CD8-positive, alpha-beta memory T cell (primary cell): ENCODE data around the gene C18orf63. TPM values are rescaled to one million over a fixed set of nuclear protein-coding genes. Genes with fewer than 3 reads are reported as not detected.
A peak's percentile ranks its signal among the peaks of the same experiment; 100 is the strongest.
"Not testable (repeated sequence)": the region's sequence is repeated elsewhere in the genome, so short reads cannot be mapped to it uniquely, and the experiment has no call there.

ENCODE experiments used
- CTCF ChIA-PET: fragments of 350-600 bp; sonication (Branson Sonifier 250); formaldehyde crosslinking; loops from one replicate; lab custom pipeline; 2021; ENCODE audit warnings: antibody characterized with exemption; lab: Charles Lee
- POLR2A ChIA-PET: fragments of 350-600 bp; sonication (Branson Sonifier 250); formaldehyde crosslinking; loops from one replicate; lab custom pipeline; 2021; ENCODE audit warnings: antibody characterized with exemption; lab: Charles Lee
- DNase-seq, 5 donors: peaks; one replicate each; pipeline versions ENCODE4 v3.0.0 to v3.0.0-alpha.2; 2020 to 2022; ENCODE audit warnings: mixed read lengths in 1 of 5
- H3K27ac ChIP-seq: one replicate; pipeline ENCODE4 v1.7.0; 2013; ENCODE audit warnings: low read depth, mild to moderate bottlenecking, low read length, moderate library complexity
- H3K27me3 ChIP-seq: 2 replicates; pipeline ENCODE4 v1.7.0; 2013; ENCODE audit warnings: low read length, mild to moderate bottlenecking; ENCODE audit not compliant: insufficient read depth, poor library complexity, severe bottlenecking
- H3K36me3 ChIP-seq: 2 replicates; pipeline ENCODE4 v1.7.0; 2013; ENCODE audit warnings: mild to moderate bottlenecking, low read length, moderate library complexity; ENCODE audit not compliant: insufficient read depth
- H3K4me1 ChIP-seq: 2 replicates; pipeline ENCODE4 v1.7.0; 2013; ENCODE audit warnings: mild to moderate bottlenecking, low read length, moderate library complexity; ENCODE audit not compliant: insufficient read depth
- H3K4me3 ChIP-seq: 2 replicates; pipeline ENCODE4 v1.7.0; 2013; ENCODE audit warnings: mild to moderate bottlenecking, low read length
- H3K9me3 ChIP-seq: 2 replicates; pipeline ENCODE4 v1.7.0; 2013; ENCODE audit warnings: mild to moderate bottlenecking, low read length
- H3K27ac Mint-ChIP-seq, 8 donors: one replicate each; pipeline ENCODE4 v1.8.0; 2020 to 2021; ENCODE audit warnings: mixed read lengths in 8 of 8, mild to moderate bottlenecking in 6 of 8, inconsistent platforms in 3 of 8, moderate library complexity in 3 of 8
- H3K27me3 Mint-ChIP-seq, 2 donors: one replicate each; pipeline ENCODE4 v1.8.0; 2020 to 2021; ENCODE audit warnings: mixed read lengths in 2 of 2, mild to moderate bottlenecking in 1 of 2, moderate library complexity in 1 of 2
- H3K36me3 Mint-ChIP-seq, 3 donors: one replicate each; pipeline ENCODE4 v1.8.0; 2020 to 2021; ENCODE audit warnings: mixed read lengths in 3 of 3, inconsistent platforms in 1 of 3, mild to moderate bottlenecking in 1 of 3
- H3K4me1 Mint-ChIP-seq, 3 donors: one replicate each; pipeline ENCODE4 v1.8.0; 2020 to 2021; ENCODE audit warnings: mixed read lengths in 3 of 3, inconsistent platforms in 1 of 3, mild to moderate bottlenecking in 1 of 3
- H3K4me3 Mint-ChIP-seq, 7 donors: one replicate each; pipeline ENCODE4 v1.8.0; 2020 to 2021; ENCODE audit warnings: mixed read lengths in 7 of 7, mild to moderate bottlenecking in 6 of 7, moderate library complexity in 4 of 7, inconsistent platforms in 2 of 7
- H3K9me3 Mint-ChIP-seq, 5 donors: one replicate each; pipeline ENCODE4 v1.8.0; 2020 to 2022; ENCODE audit warnings: mixed read lengths in 5 of 5, mild to moderate bottlenecking in 3 of 5, moderate library complexity in 2 of 5, inconsistent platforms in 1 of 5
- polyA plus RNA-seq: library from polyadenylated mRNA; unstranded; fragments of 300-500 nt; fragmentation: Illumina TruSeq; gene quantifications from one replicate; pipeline ENCODE4 v1.2.3, GENCODE V29; 2021
- total RNA-seq, 2 experiments: library from RNA; stranded (reverse); gene quantifications; one replicate each; pipeline ENCODE4 v1.2.3, GENCODE V29; 2021

Gene C18orf63
- total and polyA plus RNA-seq, 3 experiments from 2014 or later, result not detected

DNA sequence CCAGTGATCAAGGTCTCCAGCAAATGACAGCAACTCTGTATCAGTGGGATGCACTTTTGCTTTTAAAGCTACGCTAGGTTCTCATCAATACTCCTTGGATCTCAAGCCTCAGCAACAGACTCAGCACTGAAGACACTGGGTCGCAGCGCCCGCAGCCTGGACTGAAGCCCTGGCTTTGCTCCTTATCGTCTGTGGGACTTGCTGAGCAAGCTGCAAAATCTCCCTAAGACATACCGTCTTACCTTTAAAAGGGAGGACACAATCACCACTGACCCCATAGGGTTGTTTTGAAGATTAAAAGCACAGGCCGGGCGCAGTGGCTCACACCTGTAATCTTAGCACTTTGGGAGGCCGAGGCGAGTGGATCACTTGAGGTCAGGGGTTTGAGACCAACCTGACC lies 32.0 kb upstream of the C18orf63 start:
- Mint-ChIP-seq H3K9me3 (no peaks in the 10 kb centered on the region), H3K36me3 (peaks cover 0 to 7% (median 0%) of the 10 kb centered on the region in 3 donors), H3K27me3 (peaks cover 0 to 3% of the 10 kb centered on the region in 2 donors), H3K27ac (peak overlapping the region in 2 of 8 donors; percentile 18 to 98), H3K4me3 (peak overlapping the region in 1 of 7 donors; percentile 33), H3K4me1 (peaks cover 32 to 38% (median 38%) of the 10 kb centered on the region in 3 donors)
- Histone ChIP-seq H3K4me1 (peaks cover 10% of the 10 kb centered on the region), H3K4me3 (no peak overlapping the region), H3K27ac (no peak overlapping the region), H3K36me3 (no peaks in the 10 kb centered on the region), H3K9me3 (no peaks in the 10 kb centered on the region), H3K27me3 (no peaks in the 10 kb centered on the region)
- ChIA-PET CTCF (no interaction called here), POLR2A (no interaction called here)
- no peak for DNase-seq

GRCh38 chr18:74284191-74284979 lies 31.3 kb upstream of the C18orf63 start:
- H3K27me3 ChIP-seq, result no peaks in the 10 kb centered on the region
- H3K9me3 ChIP-seq, result no peaks in the 10 kb centered on the region
- H3K4me3 Mint-ChIP-seq, result no peak overlapping the region
- no peaks in the 10 kb centered on the region for H3K9me3 Mint-ChIP-seq
- H3K27ac ChIP-seq, result no peak overlapping the region
- H3K4me1 Mint-ChIP-seq, result peaks cover 32 to 38% (median 38%) of the 10 kb centered on the region in 3 donors
- no peaks in the 10 kb centered on the region for H3K36me3 ChIP-seq
- ChIA-PET CTCF (interaction anchor here (0.7 to 1.3 kb wide), 2 partner anchors 8 to 69 kb away, joined by 3 to 4 read pairs; no protein-coding TSS in a partner anchor), POLR2A (no interaction called here)
- H3K4me1 ChIP-seq, result peaks cover 10% of the 10 kb centered on the region
- H3K27me3 Mint-ChIP-seq, result peaks cover 0 to 3% of the 10 kb centered on the region in 2 donors
- H3K4me3 ChIP-seq, result no peak overlapping the region
- peak overlapping the region in 3 of 8 donors; percentile 18 to 86 (median 39) for H3K27ac Mint-ChIP-seq
- H3K36me3 Mint-ChIP-seq, result peaks cover 0 to 10% (median 0%) of the 10 kb centered on the region in 3 donors
- DNase-seq, result no peak

DNA sequence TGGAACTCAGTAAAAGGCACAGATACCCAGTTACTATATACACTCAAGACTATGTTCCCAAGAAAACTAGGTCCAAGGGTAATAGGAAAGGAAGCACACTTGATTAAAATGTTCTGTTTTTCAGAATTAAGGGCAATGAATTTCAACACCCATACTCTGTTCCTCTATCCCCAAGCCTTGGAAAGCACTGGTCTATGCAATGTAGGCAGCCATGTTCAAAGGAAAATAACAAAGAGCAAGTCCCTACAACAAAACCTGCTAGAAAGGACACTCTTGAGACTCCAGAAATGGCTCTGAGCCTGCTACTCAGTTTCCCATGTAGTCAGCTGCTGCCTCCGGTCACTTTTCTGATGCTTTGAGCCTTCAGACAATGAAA lies 30.7 kb upstream of the C18orf63 start:
- Mint-ChIP-seq H3K27ac (peak overlapping the region in 1 of 8 donors; percentile 26), H3K27me3 (peaks cover 0 to 3% of the 10 kb centered on the region in 2 donors), H3K4me1 (peaks cover 32 to 38% (median 38%) of the 10 kb centered on the region in 3 donors), H3K4me3 (no peak overlapping the region), H3K36me3 (peaks cover 0 to 9% (median 0%) of the 10 kb centered on the region in 3 donors), H3K9me3 (no peaks in the 10 kb centered on the region)
- POLR2A ChIA-PET, result no interaction called here
- no peak for DNase-seq
- CTCF ChIA-PET, result interaction anchor here (0.7 to 1.3 kb wide), 2 partner anchors 9 to 68 kb away, joined by 3 to 4 read pairs; no protein-coding TSS in a partner anchor
- no peak overlapping the region for H3K4me3 ChIP-seq
- H3K4me1 ChIP-seq, result peaks cover 10% of the 10 kb centered on the region
- H3K27me3 ChIP-seq, result no peaks in the 10 kb centered on the region
- no peaks in the 10 kb centered on the region for H3K9me3 ChIP-seq
- H3K27ac ChIP-seq, result no peak overlapping the region
- H3K36me3 ChIP-seq, result no peaks in the 10 kb centered on the region

- Mint-ChIP-seq H3K27ac (peak overlapping the region in 1 of 8 donors; percentile 68), H3K4me1 (peaks cover 33 to 38% (median 38%) of the 10 kb centered on the region in 3 donors)
- DNase-seq, H3K27me3 Mint-ChIP-seq, H3K9me3 ChIP-seq, H3K4me3 ChIP-seq, H3K27ac ChIP-seq, H3K4me3 Mint-ChIP-seq, H3K9me3 Mint-ChIP-seq, POLR2A ChIA-PET, H3K36me3 ChIP-seq, H3K36me3 Mint-ChIP-seq, H3K27me3 ChIP-seq: not testable (repeated sequence)
- H3K4me1 ChIP-seq, result peaks cover 12% of the 10 kb centered on the region
- CTCF ChIA-PET, result interaction anchor here (0.7 to 1.3 kb wide), 2 partner anchors 10 to 68 kb away, joined by 3 to 4 read pairs; no protein-coding TSS in a partner anchor
Measured at GRCh38 chr18:74285583-74285982, 30.1 kb upstream of the C18orf63 start.

DNA sequence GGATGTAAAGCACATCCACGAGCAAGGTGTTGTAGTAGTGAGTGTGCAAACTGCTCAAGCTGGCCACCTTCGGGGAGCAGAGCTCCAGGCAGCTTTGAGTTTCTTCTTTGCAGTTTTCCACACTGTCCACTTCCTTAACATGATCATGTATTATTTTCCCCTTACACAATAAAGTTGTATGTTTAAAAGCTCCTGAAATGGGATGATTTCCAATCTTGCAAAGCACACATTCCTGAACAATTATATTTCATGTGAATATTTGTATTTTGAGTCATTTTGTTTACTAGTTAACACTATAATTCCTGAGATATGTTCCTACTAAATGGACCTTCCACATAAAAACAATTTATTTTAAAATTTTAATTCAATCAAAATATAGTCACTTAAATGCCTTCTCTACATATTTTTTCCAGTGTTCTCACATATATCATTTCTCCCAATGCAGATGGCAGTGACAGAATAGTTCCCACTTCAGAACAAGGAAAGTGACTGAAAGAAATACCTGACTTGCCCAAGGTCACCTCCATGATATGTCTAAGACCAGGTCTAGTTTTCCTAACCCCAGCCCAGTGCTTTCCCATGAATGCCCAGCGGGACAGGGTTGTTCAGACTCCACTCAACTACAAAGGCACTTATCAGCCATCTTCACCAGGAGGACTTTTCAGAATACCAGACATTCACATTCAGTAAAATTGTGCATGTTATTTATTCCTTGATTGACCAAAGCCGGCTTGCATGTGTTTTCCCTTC lies 29.4 kb upstream of the C18orf63 start:
- H3K36me3 Mint-ChIP-seq, result peaks cover 0 to 9% (median 0%) of the 10 kb centered on the region in 3 donors
- no peaks in the 10 kb centered on the region for H3K36me3 ChIP-seq
- DNase-seq, result no peak
- no peaks in the 10 kb centered on the region for H3K27me3 ChIP-seq
- H3K4me1 ChIP-seq, result peaks cover 18% of the 10 kb centered on the region
- no peak overlapping the region for H3K4me3 Mint-ChIP-seq
- no peaks in the 10 kb centered on the region for H3K9me3 Mint-ChIP-seq
- no peaks in the 10 kb centered on the region for H3K27me3 Mint-ChIP-seq
- CTCF ChIA-PET, result interaction anchor here (1.3 kb wide), 1 partner anchor 67 kb away, joined by 3 read pairs; no protein-coding TSS in a partner anchor
- peak overlapping the region in 1 of 8 donors; percentile 71 for H3K27ac Mint-ChIP-seq
- H3K9me3 ChIP-seq, result no peaks in the 10 kb centered on the region
- no peak overlapping the region for H3K4me3 ChIP-seq
- POLR2A ChIA-PET, result no interaction called here
- H3K4me1 Mint-ChIP-seq, result peaks cover 27 to 35% (median 34%) of the 10 kb centered on the region in 3 donors
- no peak overlapping the region for H3K27ac ChIP-seq

DNA sequence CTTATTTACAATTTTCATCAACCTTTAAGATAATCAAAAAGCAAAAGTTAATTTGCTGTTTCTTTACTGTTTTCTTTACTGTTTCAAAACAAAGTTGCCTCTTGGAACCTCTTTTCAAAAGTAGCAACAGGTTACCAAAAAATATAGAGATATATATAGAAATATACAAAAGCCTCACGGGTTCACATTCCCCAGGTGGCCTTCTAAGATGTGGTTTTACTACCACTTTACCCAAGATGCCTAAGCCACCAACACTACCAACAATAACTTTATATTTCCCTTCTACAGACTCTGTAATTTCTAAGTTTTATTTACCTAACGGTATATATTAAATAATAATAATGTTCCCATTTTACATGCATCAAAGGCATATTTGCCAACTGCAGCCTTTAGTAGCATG lies 28.8 kb upstream of the C18orf63 start:
- Mint-ChIP-seq H3K4me1 (peaks cover 28 to 34% (median 32%) of the 10 kb centered on the region in 3 donors), H3K4me3 (no peak overlapping the region)
- POLR2A ChIA-PET, result no interaction called here

DNA sequence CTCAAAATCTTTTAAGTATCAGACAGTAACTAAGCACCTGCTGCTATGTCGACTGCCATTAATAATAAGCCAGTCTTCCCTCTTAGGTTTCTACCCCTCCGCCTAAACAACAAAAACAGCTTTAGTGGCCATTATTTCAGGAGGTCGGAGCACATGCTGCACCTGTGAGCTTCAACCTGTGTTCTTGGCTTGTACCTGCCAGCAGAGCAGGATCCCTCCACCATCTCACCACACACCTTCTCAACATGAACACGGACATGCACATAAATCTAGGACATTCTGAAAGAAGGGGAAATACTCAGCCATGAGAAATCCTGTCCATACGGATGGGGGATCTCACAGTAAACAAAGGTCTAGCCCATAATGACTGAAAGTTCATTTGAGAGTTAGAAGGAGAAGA lies 27.6 kb upstream of the C18orf63 start:
- CTCF ChIA-PET, result no interaction called here

More for the DNA sequence above, 28.8 kb upstream of the C18orf63 start:
- no peak overlapping the region for H3K27ac ChIP-seq
- CTCF ChIA-PET, result no interaction called here
- H3K9me3 ChIP-seq, result no peaks in the 10 kb centered on the region
- Mint-ChIP-seq H3K27ac (no peak overlapping the region), H3K36me3 (peaks cover 0 to 5% (median 3%) of the 10 kb centered on the region in 3 donors), H3K9me3 (no peaks in the 10 kb centered on the region), H3K27me3 (no peaks in the 10 kb centered on the region)
- DNase-seq, result no peak
- H3K4me1 ChIP-seq, result peaks cover 18% of the 10 kb centered on the region
- no peaks in the 10 kb centered on the region for H3K36me3 ChIP-seq
- H3K27me3 ChIP-seq, result no peaks in the 10 kb centered on the region
- H3K4me3 ChIP-seq, result no peak overlapping the region

More for the DNA sequence above, 27.6 kb upstream of the C18orf63 start:
- H3K4me3 Mint-ChIP-seq, result peak overlapping the region in 1 of 7 donors; percentile 82
- no peaks in the 10 kb centered on the region for H3K27me3 Mint-ChIP-seq
- no peaks in the 10 kb centered on the region for H3K36me3 ChIP-seq
- H3K27ac Mint-ChIP-seq, result peak overlapping the region in 2 of 8 donors; percentile 5 to 65
- H3K36me3 Mint-ChIP-seq, result peaks cover 0 to 6% (median 5%) of the 10 kb centered on the region in 3 donors
- H3K27ac ChIP-seq, result no peak overlapping the region
- no peak overlapping the region for H3K4me3 ChIP-seq
- peaks cover 25 to 29% (median 25%) of the 10 kb centered on the region in 3 donors for H3K4me1 Mint-ChIP-seq
- peaks cover 13% of the 10 kb centered on the region for H3K4me1 ChIP-seq
- H3K9me3 ChIP-seq, result no peaks in the 10 kb centered on the region
- no peaks in the 10 kb centered on the region for H3K27me3 ChIP-seq
- no peaks in the 10 kb centered on the region for H3K9me3 Mint-ChIP-seq
- no peak for DNase-seq
- POLR2A ChIA-PET, result no interaction called here
